Measurements from ENCODE around the gene TOP1.

Gene TOP1

GRCh38 chr20:41100001-41100480 lies 71.4 kb downstream of the TOP1 start:
- ChIA-PET CTCF (interaction anchor here (0.7 to 17.5 kb wide), 9 partner anchors 12 to 137 kb away, joined by 3 to 439 read pairs (median 3); no protein-coding TSS in a partner anchor), POLR2A (no interaction called here)

GRCh38 chr20:41101660-41102059 lies 73.0 kb downstream of the TOP1 start:
- no peak overlapping the region for H3K4me3 ChIP-seq (ENCODE audit: low read depth, low read length)
- no peak for DNase-seq (ENCODE audit: low read depth, low spot score)
- TF ChIP-seq, protein P1, sequence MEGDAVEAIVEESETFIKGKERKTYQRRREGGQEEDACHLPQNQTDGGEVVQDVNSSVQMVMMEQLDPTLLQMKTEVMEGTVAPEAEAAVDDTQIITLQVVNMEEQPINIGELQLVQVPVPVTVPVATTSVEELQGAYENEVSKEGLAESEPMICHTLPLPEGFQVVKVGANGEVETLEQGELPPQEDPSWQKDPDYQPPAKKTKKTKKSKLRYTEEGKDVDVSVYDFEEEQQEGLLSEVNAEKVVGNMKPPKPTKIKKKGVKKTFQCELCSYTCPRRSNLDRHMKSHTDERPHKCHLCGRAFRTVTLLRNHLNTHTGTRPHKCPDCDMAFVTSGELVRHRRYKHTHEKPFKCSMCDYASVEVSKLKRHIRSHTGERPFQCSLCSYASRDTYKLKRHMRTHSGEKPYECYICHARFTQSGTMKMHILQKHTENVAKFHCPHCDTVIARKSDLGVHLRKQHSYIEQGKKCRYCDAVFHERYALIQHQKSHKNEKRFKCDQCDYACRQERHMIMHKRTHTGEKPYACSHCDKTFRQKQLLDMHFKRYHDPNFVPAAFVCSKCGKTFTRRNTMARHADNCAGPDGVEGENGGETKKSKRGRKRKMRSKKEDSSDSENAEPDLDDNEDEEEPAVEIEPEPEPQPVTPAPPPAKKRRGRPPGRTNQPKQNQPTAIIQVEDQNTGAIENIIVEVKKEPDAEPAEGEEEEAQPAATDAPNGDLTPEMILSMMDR (IDR thresholded peaks at IDR 0.05; ENCODE audit: insufficient read depth, low read length, missing control alignments) = no peak
- ChIA-PET POLR2A (no interaction called here), CTCF (interaction anchor here (1.7 to 17.5 kb wide), 2 partner anchors 112 to 133 kb away, joined by 5 to 439 read pairs; no protein-coding TSS in a partner anchor)

More at GRCh38 chr20:41100001-41100480, 71.4 kb downstream of the TOP1 start:
- TF ChIP-seq, protein P1 (IDR thresholded peaks at IDR 0.05; ENCODE audit: insufficient read depth, low read length, missing control alignments) = no peak
- no peak overlapping the region for H3K4me3 ChIP-seq (ENCODE audit: low read depth, low read length)
- no peak for DNase-seq (ENCODE audit: low read depth, low spot score)

DNA sequence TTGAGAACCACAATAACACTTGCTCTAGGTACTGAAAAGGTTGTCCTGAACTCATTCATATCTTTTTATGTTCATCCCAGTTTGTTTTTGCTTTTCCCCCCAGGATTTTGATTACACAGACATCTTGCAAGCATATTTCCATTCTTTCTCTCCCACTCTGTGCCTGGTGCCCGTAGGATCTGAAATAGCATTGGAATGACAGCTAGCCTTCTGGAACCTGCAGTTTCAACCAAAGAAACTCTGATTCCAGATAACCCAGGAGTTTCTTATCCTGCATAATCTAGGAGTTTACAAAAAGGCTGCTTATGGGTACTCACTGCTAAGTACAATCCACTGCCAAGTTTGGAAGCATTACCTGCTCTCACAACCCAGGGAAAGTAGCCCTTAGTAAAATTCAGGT lies 79.9 kb downstream of the TOP1 start:
- no peak overlapping the region for H3K4me3 ChIP-seq (ENCODE audit: low read depth, low read length)
- POLR2A ChIA-PET = no interaction called here
- CTCF ChIA-PET = interaction anchor here (1.2 to 2.2 kb wide), 4 partner anchors 16 to 139 kb away, joined by 3 to 8 read pairs (median 6); no protein-coding TSS in a partner anchor
- TF ChIP-seq, protein P1 (IDR thresholded peaks at IDR 0.05; ENCODE audit: insufficient read depth, low read length, missing control alignments) = no peak
- DNase-seq (ENCODE audit: low read depth, low spot score) = no peak

- TF ChIP-seq, protein P1 (IDR thresholded peaks at IDR 0.05; ENCODE audit: insufficient read depth, low read length, missing control alignments) = no peak
- H3K4me3 ChIP-seq (ENCODE audit: low read depth, low read length) = no peak overlapping the region
- POLR2A ChIA-PET = no interaction called here
- no peak for DNase-seq (ENCODE audit: low read depth, low spot score)
- CTCF ChIA-PET = interaction anchor here (1.0 to 2.7 kb wide), 8 partner anchors 13 to 144 kb away, joined by 3 to 15 read pairs (median 7); no protein-coding TSS in a partner anchor
These were observed 81.4 kb downstream of the TOP1 start for GRCh38 chr20:41110012-41110411.

DNA sequence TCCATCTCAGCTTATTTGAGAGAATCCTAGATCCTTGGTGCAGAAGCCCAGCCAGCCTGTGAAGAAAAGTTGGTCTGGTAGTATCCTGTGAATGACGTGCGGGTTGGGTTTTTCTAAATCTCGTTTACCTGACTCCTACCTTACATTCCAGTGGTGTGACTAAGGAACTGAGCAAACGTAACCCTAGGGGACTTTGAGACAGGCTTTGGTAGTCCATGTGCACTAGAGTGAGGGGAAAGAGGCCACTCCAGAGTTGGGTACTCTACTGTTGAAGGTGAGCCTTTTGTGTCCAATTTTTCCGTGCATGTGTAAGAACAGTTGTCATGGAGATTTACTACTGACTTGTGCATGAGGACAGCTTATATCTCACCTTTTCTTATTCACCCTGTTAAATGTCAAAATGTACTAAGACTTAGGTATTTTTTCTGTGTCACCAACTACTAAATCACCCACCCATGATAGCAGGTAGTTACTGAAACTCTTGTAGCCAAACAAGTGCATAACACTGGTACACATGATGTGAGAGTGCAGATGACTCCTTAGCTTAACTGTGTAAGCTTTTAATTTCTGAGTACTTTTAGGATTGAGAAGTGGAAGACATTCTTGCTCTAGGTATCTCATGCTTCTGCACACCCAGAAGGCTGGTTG lies 82.4 kb downstream of the TOP1 start:
- POLR2A ChIA-PET = no interaction called here
- H3K4me3 ChIP-seq (ENCODE audit: low read depth, low read length) = no peak overlapping the region
- TF ChIP-seq, protein P1 (IDR thresholded peaks at IDR 0.05; ENCODE audit: insufficient read depth, low read length, missing control alignments) = no peak
- DNase-seq (ENCODE audit: low read depth, low spot score) = no peak
- CTCF ChIA-PET = interaction anchor here (0.7 to 2.7 kb wide), 9 partner anchors 10 to 145 kb away, joined by 3 to 15 read pairs (median 7); no protein-coding TSS in a partner anchor

DNA sequence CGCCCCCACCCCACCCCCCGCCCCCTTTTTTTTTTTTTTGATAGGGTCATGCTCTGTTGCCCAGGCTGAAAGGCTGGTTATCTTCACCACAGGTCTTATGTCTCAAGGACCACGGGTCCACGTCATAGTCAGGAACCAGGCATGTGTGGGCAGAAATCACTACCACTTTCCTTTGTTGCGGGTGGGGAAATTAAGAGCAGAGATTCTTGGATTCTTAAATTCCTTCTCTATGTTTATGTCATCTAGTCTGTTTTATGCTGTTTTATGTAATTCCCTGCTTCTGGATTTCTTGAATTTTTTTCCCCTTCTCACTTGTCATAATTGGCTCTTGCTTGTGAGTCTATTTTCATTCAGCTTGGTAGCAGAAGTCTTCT lies 82.9 kb downstream of the TOP1 start:
- POLR2A ChIA-PET = no interaction called here
- TF ChIP-seq, protein P1 (IDR thresholded peaks at IDR 0.05; ENCODE audit: insufficient read depth, low read length, missing control alignments) = no peak
- DNase-seq (ENCODE audit: low read depth, low spot score) = no peak
- no peak overlapping the region for H3K4me3 ChIP-seq (ENCODE audit: low read depth, low read length)
- CTCF ChIA-PET = interaction anchor here (0.7 to 2.7 kb wide), 6 partner anchors 11 to 228 kb away, joined by 3 to 15 read pairs (median 6); no protein-coding TSS in a partner anchor

Data from AG04449 (cell line).